PC-9 (cell line): ENCODE results near the gene YPEL4.

Experiments used
- CTCF ChIP-seq: fragments of 200-600 bp; sonication (generic); conservative IDR thresholded peaks from 2 replicates; pipeline ENCODE4 v1.6.1; 2017; ENCODE audit warnings: mixed run types, antibody characterized with exemption, mild to moderate bottlenecking, moderate library complexity
- EZH2 ChIP-seq: fragments of 200-600 bp; sonication (generic); IDR thresholded peaks from 2 replicates; pipeline ENCODE4 v1.8.0; 2017; ENCODE audit warnings: antibody characterized with exemption, low read depth

DNA sequence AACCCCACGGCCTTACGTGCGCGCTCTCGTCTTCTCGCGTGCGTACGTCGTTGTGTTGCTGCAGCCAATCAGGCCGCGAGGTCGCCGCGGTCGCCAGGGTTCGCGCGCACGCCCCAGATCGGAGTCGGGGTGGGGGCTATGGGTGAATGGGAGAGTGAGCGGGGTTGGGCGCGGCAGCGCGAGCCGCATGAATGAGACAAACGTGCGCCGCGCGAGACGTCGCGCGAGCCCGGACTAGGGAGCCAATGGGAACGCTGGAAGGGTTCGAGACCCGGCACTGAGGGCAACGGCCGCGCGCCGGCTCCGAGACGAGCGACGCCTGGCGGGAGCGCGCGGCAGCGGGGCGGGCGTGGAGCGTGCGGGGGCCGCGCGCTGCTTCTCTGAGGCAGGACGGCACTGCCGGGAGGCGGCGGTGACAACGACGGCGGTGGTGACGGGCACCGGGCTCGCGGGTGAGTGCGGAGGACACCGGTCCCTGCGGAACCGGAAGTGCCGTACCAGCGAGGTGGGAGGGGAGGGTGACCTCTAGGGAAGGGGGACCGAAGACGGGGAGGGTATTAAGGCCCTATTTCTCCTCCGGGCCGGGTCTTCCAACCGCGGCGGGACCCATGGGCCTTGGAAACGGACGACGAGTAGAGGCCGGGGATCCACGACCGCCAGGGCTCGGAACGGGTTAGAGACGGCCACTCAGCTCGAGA, 18.2 kb upstream of the YPEL4 start, which contains the start of gene ZDHHC5:
- TF ChIP-seq CTCF (peak; percentile 56; the same call in 1 of the 2 replicates), EZH2 (no peak)
